ENCODE data around the gene SLC34A2.

SLC34A2 gene

DNA sequence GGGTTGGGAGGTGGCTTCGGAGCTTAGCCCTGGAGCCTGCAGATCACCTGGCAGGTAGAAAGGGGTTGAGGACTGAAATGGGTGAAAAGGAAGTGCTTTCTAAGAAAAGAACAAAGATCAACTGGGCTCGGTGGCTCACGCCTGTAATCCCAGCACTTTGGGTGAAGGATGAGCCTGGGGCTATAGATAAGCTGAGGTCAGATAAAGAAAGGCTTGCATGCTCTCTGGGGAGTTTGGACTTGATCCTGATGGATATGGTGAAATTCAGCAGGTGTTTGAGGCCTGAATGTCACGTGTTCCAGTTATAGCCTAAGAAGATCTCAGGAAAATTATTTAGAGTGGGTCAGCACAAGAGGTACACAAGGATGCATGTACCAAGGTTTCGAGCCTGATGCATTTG, 40.8 kb downstream of the SLC34A2 start:
- Histone ChIP-seq H3F3A (ENCODE audit: control insufficient read depth, insufficient read depth) (no peaks in the 10 kb centered on the region), H3K4me3 (ENCODE audit: low read length) (no peak overlapping the region), H3K36me3 (ENCODE audit: control insufficient read depth, low read length) (no peaks in the 10 kb centered on the region), H3K79me2 (ENCODE audit: control insufficient read depth, low read length) (no peaks in the 10 kb centered on the region), H3K27me3 (ENCODE audit: control insufficient read depth, low read length) (peaks cover 7% of the 10 kb centered on the region), H3K27ac (ENCODE audit: low read depth, low read length) (no peak overlapping the region), H3K4me1 (ENCODE audit: control insufficient read depth, low read length) (no peaks in the 10 kb centered on the region), H3K4me2 (ENCODE audit: low read length) (no peak overlapping the region), H3K9me3 (ENCODE audit: control insufficient read depth, insufficient read depth, low read length) (no peaks in the 10 kb centered on the region), H3K9me2 (replicated peaks; ENCODE audit: control insufficient read depth, low read length) (no peaks in the 10 kb centered on the region), H4K20me1 (ENCODE audit: control insufficient read depth, insufficient read depth, low read depth, low read length) (no peaks in the 10 kb centered on the region)
- TF ChIP-seq EZH2phosphoT487 (IDR thresholded peaks at IDR 0.05; ENCODE audit: borderline replicate concordance, low read length), result no peak
- TF ChIP-seq, protein P1, sequence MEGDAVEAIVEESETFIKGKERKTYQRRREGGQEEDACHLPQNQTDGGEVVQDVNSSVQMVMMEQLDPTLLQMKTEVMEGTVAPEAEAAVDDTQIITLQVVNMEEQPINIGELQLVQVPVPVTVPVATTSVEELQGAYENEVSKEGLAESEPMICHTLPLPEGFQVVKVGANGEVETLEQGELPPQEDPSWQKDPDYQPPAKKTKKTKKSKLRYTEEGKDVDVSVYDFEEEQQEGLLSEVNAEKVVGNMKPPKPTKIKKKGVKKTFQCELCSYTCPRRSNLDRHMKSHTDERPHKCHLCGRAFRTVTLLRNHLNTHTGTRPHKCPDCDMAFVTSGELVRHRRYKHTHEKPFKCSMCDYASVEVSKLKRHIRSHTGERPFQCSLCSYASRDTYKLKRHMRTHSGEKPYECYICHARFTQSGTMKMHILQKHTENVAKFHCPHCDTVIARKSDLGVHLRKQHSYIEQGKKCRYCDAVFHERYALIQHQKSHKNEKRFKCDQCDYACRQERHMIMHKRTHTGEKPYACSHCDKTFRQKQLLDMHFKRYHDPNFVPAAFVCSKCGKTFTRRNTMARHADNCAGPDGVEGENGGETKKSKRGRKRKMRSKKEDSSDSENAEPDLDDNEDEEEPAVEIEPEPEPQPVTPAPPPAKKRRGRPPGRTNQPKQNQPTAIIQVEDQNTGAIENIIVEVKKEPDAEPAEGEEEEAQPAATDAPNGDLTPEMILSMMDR (IDR thresholded peaks at IDR 0.05; ENCODE audit: low read depth, low read length, poor library complexity, severe bottlenecking), result no peak

DNA sequence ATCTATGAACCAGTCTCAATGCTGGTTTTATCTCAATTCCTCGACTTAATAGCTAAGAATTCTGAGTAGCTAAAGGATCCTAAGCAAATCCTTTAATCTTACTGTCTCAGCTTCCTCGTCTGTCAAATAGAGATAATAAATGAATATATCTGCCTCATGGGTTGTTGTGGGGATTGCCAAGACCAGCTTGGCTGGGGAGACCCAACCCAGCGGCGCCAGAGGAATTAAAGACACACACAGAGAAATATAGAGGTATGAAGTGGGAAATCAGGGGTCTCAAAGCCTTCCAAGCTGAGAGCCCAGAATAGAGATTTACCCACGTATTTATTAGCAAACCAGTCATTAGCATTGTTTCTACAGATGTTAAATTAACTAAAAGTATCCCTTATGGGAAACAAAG, 41.9 kb downstream of the SLC34A2 start:
- no peaks in the 10 kb centered on the region for H3K9me2 ChIP-seq (replicated peaks; ENCODE audit: control insufficient read depth, low read length)
- H3K4me3 ChIP-seq (ENCODE audit: low read length), result no peak overlapping the region
- H3F3A ChIP-seq (ENCODE audit: control insufficient read depth, insufficient read depth), result no peaks in the 10 kb centered on the region
- no peak overlapping the region for H3K27ac ChIP-seq (ENCODE audit: low read depth, low read length)
- no peak overlapping the region for H3K4me2 ChIP-seq (ENCODE audit: low read length)
- H3K4me1 ChIP-seq (ENCODE audit: control insufficient read depth, low read length), result no peaks in the 10 kb centered on the region
- no peaks in the 10 kb centered on the region for H3K9me3 ChIP-seq (ENCODE audit: control insufficient read depth, insufficient read depth, low read length)
- H3K36me3 ChIP-seq (ENCODE audit: control insufficient read depth, low read length), result no peaks in the 10 kb centered on the region
- peaks cover 7% of the 10 kb centered on the region for H3K27me3 ChIP-seq (ENCODE audit: control insufficient read depth, low read length)
- H4K20me1 ChIP-seq (ENCODE audit: control insufficient read depth, insufficient read depth, low read depth, low read length), result no peaks in the 10 kb centered on the region
- no peak for TF ChIP-seq EZH2phosphoT487 (IDR thresholded peaks at IDR 0.05; ENCODE audit: borderline replicate concordance, low read length)
- TF ChIP-seq, protein P1 (IDR thresholded peaks at IDR 0.05; ENCODE audit: low read depth, low read length, poor library complexity, severe bottlenecking), result no peak
- H3K79me2 ChIP-seq (ENCODE audit: control insufficient read depth, low read length), result no peaks in the 10 kb centered on the region

DNA sequence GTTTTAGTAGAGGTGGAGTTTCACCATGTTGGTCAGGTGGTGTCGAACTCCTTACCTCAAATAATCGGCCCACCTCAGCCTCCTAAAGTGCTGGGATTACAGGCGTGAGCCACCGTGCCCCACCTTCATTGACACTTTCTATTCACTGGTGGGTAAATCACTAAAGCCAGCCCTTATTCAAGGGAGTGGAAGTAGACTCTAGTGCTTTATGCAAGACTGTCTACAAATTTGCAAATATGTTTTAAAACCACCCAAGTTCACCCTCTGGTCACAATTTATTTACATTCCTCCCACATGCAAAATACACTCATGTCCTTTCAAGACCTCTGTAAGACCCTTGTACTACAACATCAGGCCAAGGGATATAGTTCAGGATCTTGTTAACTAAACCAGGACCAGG, 45.0 kb downstream of the SLC34A2 start:
- TF ChIP-seq, protein P1 (IDR thresholded peaks at IDR 0.05; ENCODE audit: low read depth, low read length, poor library complexity, severe bottlenecking), result no peak
- no peak for TF ChIP-seq EZH2phosphoT487 (IDR thresholded peaks at IDR 0.05; ENCODE audit: borderline replicate concordance, low read length)
- H3K27ac ChIP-seq (ENCODE audit: low read depth, low read length), result no peak overlapping the region
- H3K27me3 ChIP-seq (ENCODE audit: control insufficient read depth, low read length), result peaks cover 1% of the 10 kb centered on the region
- H3K4me2 ChIP-seq (ENCODE audit: low read length), result no peak overlapping the region
- no peaks in the 10 kb centered on the region for H4K20me1 ChIP-seq (ENCODE audit: control insufficient read depth, insufficient read depth, low read depth, low read length)
- H3F3A ChIP-seq (ENCODE audit: control insufficient read depth, insufficient read depth), result no peaks in the 10 kb centered on the region
- H3K9me3 ChIP-seq (ENCODE audit: control insufficient read depth, insufficient read depth, low read length), result no peaks in the 10 kb centered on the region
- H3K4me3 ChIP-seq (ENCODE audit: low read length), result no peak overlapping the region
- no peaks in the 10 kb centered on the region for H3K4me1 ChIP-seq (ENCODE audit: control insufficient read depth, low read length)
- H3K36me3 ChIP-seq (ENCODE audit: control insufficient read depth, low read length), result no peaks in the 10 kb centered on the region
- no peaks in the 10 kb centered on the region for H3K9me2 ChIP-seq (replicated peaks; ENCODE audit: control insufficient read depth, low read length)
- no peaks in the 10 kb centered on the region for H3K79me2 ChIP-seq (ENCODE audit: control insufficient read depth, low read length)

DNA sequence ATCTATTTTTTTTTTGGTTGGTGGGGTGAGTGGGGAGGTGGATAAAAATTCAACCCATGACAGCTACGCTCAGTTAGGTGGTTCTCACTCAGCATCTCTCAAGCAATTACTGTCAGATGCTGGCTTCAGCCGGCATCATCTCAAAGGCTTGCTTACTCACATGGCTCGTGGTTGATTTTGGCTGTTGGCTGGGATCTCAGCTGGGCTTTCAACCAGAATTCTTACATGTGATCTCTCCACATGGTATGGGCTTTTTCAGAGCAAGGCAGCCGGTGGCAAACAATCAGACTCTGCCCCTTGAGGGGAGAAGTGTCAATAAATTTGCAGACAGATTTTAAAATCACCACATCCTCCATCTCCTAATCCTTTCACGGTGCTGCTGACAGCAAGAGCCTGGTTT, 47.2 kb downstream of the SLC34A2 start:
- no peaks in the 10 kb centered on the region for H4K20me1 ChIP-seq (ENCODE audit: control insufficient read depth, insufficient read depth, low read depth, low read length)
- no peaks in the 10 kb centered on the region for H3K9me2 ChIP-seq (replicated peaks; ENCODE audit: control insufficient read depth, low read length)
- H3K4me3 ChIP-seq (ENCODE audit: low read length), result no peak overlapping the region
- no peak overlapping the region for H3K27ac ChIP-seq (ENCODE audit: low read depth, low read length)
- no peak overlapping the region for H3K4me2 ChIP-seq (ENCODE audit: low read length)
- no peaks in the 10 kb centered on the region for H3K36me3 ChIP-seq (ENCODE audit: control insufficient read depth, low read length)
- H3F3A ChIP-seq (ENCODE audit: control insufficient read depth, insufficient read depth), result no peaks in the 10 kb centered on the region
- no peaks in the 10 kb centered on the region for H3K9me3 ChIP-seq (ENCODE audit: control insufficient read depth, insufficient read depth, low read length)
- no peaks in the 10 kb centered on the region for H3K27me3 ChIP-seq (ENCODE audit: control insufficient read depth, low read length)
- H3K79me2 ChIP-seq (ENCODE audit: control insufficient read depth, low read length), result no peaks in the 10 kb centered on the region
- TF ChIP-seq, protein P1 (IDR thresholded peaks at IDR 0.05; ENCODE audit: low read depth, low read length, poor library complexity, severe bottlenecking), result no peak
- no peak for TF ChIP-seq EZH2phosphoT487 (IDR thresholded peaks at IDR 0.05; ENCODE audit: borderline replicate concordance, low read length)
- H3K4me1 ChIP-seq (ENCODE audit: control insufficient read depth, low read length), result no peaks in the 10 kb centered on the region
